GM23338 (cell line): Measurements from ENCODE around the gene HDAC11. TPM values are rescaled to one million over a fixed set of nuclear protein-coding genes. Genes with fewer than 3 reads are reported as not detected.

Experiments
- ATAC-seq: fragments of 200-7000 bp; cut with Tn5 transposase; 3 replicates; pipeline ENCODE4 v1.9.1; 2020
- DNase-seq: peaks from one replicate; pipeline ENCODE4 v3.0.0-alpha.2; 2015; ENCODE audit warnings: low spot score
- H2AFZ ChIP-seq: fragments of 200-600 bp; sonication (generic); 2 replicates; pipeline ENCODE4 v1.8.0; 2016; ENCODE audit warnings: antibody characterized with exemption, mild to moderate bottlenecking, moderate library complexity
- H3F3A ChIP-seq: fragments of 200-600 bp; sonication (generic); replicated peaks from 2 replicates; pipeline ENCODE4 v1.8.0; 2017; ENCODE audit warnings: antibody characterized with exemption, mixed run types, low read depth
- H3K27ac ChIP-seq: fragments of 200-600 bp; sonication (generic); 2 replicates; pipeline ENCODE4 v1.6.1; 2016; ENCODE audit warnings: low read depth
- H3K27me3 ChIP-seq: fragments of 200-600 bp; sonication (generic); 2 replicates; pipeline ENCODE4 v1.8.0; 2016; ENCODE audit warnings: mild to moderate bottlenecking, mixed run types, moderate library complexity; ENCODE audit not compliant: insufficient read depth
- H3K36me3 ChIP-seq: fragments of 200-600 bp; sonication (generic); 2 replicates; pipeline ENCODE4 v1.8.0; 2016; ENCODE audit warnings: mild to moderate bottlenecking; ENCODE audit not compliant: insufficient read depth
- H3K4me1 ChIP-seq: fragments of 200-600 bp; sonication (generic); 2 replicates; pipeline ENCODE4 v1.8.0; 2016; ENCODE audit warnings: mild to moderate bottlenecking, moderate library complexity; ENCODE audit not compliant: insufficient read depth
- H3K4me2 ChIP-seq: fragments of 200-600 bp; sonication (generic); 2 replicates; pipeline ENCODE4 v1.7.1; 2017; ENCODE audit warnings: mixed run types
- H3K4me3 ChIP-seq: fragments of 200-600 bp; sonication (generic); 2 replicates; pipeline ENCODE4 v1.6.1; 2016; ENCODE audit warnings: mixed run types
- H3K79me2 ChIP-seq: fragments of 200-600 bp; sonication (generic); replicated peaks from 2 replicates; pipeline ENCODE4 v1.8.0; 2017; ENCODE audit warnings: mild to moderate bottlenecking; ENCODE audit not compliant: insufficient read depth
- H3K9me2 ChIP-seq: fragments of 200-600 bp; sonication (generic); 2 replicates; pipeline ENCODE4 v1.8.0; 2017; ENCODE audit not compliant: insufficient read depth
- H4K20me1 ChIP-seq: fragments of 200-600 bp; sonication (generic); replicated peaks from 2 replicates; pipeline ENCODE4 v1.8.0; 2017; ENCODE audit warnings: mild to moderate bottlenecking; ENCODE audit not compliant: insufficient read depth
- H3K27ac Mint-ChIP-seq: 2 replicates; pipeline ENCODE4 v1.8.0; 2020; ENCODE audit warnings: inconsistent platforms, mild to moderate bottlenecking, moderate library complexity, mixed read lengths
- H3K27me3 Mint-ChIP-seq: 3 replicates; pipeline ENCODE4 v1.8.0; 2022; ENCODE audit warnings: low read depth, mild to moderate bottlenecking, moderate library complexity, mixed read lengths, inconsistent platforms; ENCODE audit not compliant: insufficient read depth, poor library complexity
- H3K36me3 Mint-ChIP-seq: 3 replicates; pipeline ENCODE4 v1.8.0; 2021; ENCODE audit warnings: low read depth, mild to moderate bottlenecking, inconsistent platforms, moderate library complexity, mixed read lengths
- H3K4me1 Mint-ChIP-seq: 3 replicates; pipeline ENCODE4 v1.8.0; 2020; ENCODE audit warnings: mild to moderate bottlenecking, inconsistent platforms, mixed read lengths
- H3K4me3 Mint-ChIP-seq: 3 replicates; pipeline ENCODE4 v1.8.0; 2021; ENCODE audit warnings: moderate library complexity, mild to moderate bottlenecking, inconsistent platforms, mixed read lengths
- H3K9me3 Mint-ChIP-seq: 3 replicates; pipeline ENCODE4 v1.8.0; 2020; ENCODE audit warnings: moderate library complexity, mild to moderate bottlenecking, inconsistent platforms, mixed read lengths
- EZH2 ChIP-seq: fragments of 200-600 bp; sonication (generic); IDR thresholded peaks from one replicate; pipeline ENCODE4 v1.8.0; 2017; ENCODE audit warnings: antibody characterized with exemption, mild to moderate bottlenecking, low read depth; ENCODE audit not compliant: unreplicated experiment
- EZH2phosphoT487 ChIP-seq: fragments of 200-600 bp; sonication (generic); IDR thresholded peaks from one replicate; pipeline ENCODE4 v1.8.1; 2018; ENCODE audit warnings: antibody characterized with exemption; ENCODE audit not compliant: unreplicated experiment
- JUNB ChIP-seq: IDR thresholded peaks from one replicate; pipeline ENCODE4 v1.6.1; 2016; ENCODE audit warnings: antibody characterized with exemption; ENCODE audit not compliant: unreplicated experiment
- POLR2AphosphoS5 ChIP-seq: IDR thresholded peaks from 2 replicates; pipeline ENCODE4 v1.6.1; 2016; ENCODE audit warnings: antibody characterized with exemption, low read depth
- ZNF331 ChIP-seq: fragments of 250-450 bp; sonication (Bioruptor Pico); IDR thresholded peaks from 2 replicates; pipeline ENCODE4 v1.5.0; 2020; ENCODE audit warnings: low read depth, mild to moderate bottlenecking, moderate library complexity
- polyA plus RNA-seq: library from polyadenylated mRNA; unstranded; fragments of >200 nt; fragmentation: Nextera tagmentation; extraction: Ambion mirVana; gene quantifications from 2 replicates; pipeline ENCODE4 v1.2.1, GENCODE V29; 2016
- total RNA-seq: library from RNA; depleted of rRNA; stranded (reverse); fragments of >200 nt; shearing (Covaris generic); gene quantifications from 2 replicates; pipeline ENCODE4 v1.2.3, GENCODE V29; 2014
- TF ChIP-seq, protein P1 (sequence below): IDR thresholded peaks from one replicate; pipeline ENCODE4 v1.6.1; 2018; ENCODE audit warnings: antibody characterized with exemption; ENCODE audit not compliant: unreplicated experiment
- TF ChIP-seq, protein P2 (sequence below): IDR thresholded peaks from 2 replicates; pipeline ENCODE4 v1.6.1; 2016; ENCODE audit warnings: antibody characterized with exemption
- TF ChIP-seq, protein P3 (sequence below), 2 experiments: fragments of 200-600 bp in 1 of 2; sonication (generic) in 1 of 2; conservative IDR thresholded peaks; 2 replicates each; pipeline versions ENCODE4 v1.5.1 to v1.6.1; 2016 to 2017; ENCODE audit warnings: antibody characterized with exemption in 2 of 2, low read depth in 2 of 2, mild to moderate bottlenecking in 2 of 2, moderate library complexity in 1 of 2

Gene HDAC11
- total and polyA plus RNA-seq, 2 experiments from 2014 or later = 5.4 to 15.8 TPM

DNA sequence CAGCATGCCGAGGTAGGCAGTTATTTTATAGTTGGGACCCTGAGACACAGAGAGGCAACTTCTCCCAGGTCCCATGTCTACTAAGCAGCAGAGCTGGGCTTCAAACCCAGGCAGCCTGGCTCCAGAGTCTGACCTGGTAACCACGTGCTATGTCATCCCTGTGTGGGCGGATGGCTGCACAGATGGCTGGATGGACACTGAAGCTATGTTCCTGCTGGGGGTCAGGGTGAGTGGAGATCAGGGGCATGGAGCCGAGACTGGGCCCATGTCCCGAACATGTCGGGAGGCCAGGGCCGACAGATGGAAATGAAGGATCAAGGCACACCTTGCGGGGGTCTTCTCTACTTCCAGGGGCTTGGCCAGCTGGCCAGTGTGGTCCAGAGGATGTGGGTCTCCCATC is 59.6 kb downstream of the HDAC11 start:
- H2AFZ ChIP-seq = no peak overlapping the region
- peaks cover 6% of the 10 kb centered on the region; the same call in 1 of the 2 replicates for H3K36me3 ChIP-seq
- Mint-ChIP-seq H3K4me1 (peaks cover 15% of the 10 kb centered on the region), H3K36me3 (peaks cover 5% of the 10 kb centered on the region; the same call in 2 of the 3 replicates), H3K4me3 (no peak overlapping the region), H3K27me3 (peaks cover 21% of the 10 kb centered on the region), H3K27ac (no peak overlapping the region), H3K9me3 (peaks cover 23% of the 10 kb centered on the region)
- no peaks in the 10 kb centered on the region for H3K9me2 ChIP-seq
- H3F3A ChIP-seq = no peaks in the 10 kb centered on the region
- no peak overlapping the region for H3K4me3 ChIP-seq
- no peaks in the 10 kb centered on the region for H3K27me3 ChIP-seq
- no peaks in the 10 kb centered on the region for H3K79me2 ChIP-seq
- no peak overlapping the region for H3K27ac ChIP-seq
- no peak for TF ChIP-seq ZNF331 (CRISPR knock-in tag)
- TF ChIP-seq JUNB = no peak
- TF ChIP-seq EZH2 = no peak
- TF ChIP-seq, protein P1, sequence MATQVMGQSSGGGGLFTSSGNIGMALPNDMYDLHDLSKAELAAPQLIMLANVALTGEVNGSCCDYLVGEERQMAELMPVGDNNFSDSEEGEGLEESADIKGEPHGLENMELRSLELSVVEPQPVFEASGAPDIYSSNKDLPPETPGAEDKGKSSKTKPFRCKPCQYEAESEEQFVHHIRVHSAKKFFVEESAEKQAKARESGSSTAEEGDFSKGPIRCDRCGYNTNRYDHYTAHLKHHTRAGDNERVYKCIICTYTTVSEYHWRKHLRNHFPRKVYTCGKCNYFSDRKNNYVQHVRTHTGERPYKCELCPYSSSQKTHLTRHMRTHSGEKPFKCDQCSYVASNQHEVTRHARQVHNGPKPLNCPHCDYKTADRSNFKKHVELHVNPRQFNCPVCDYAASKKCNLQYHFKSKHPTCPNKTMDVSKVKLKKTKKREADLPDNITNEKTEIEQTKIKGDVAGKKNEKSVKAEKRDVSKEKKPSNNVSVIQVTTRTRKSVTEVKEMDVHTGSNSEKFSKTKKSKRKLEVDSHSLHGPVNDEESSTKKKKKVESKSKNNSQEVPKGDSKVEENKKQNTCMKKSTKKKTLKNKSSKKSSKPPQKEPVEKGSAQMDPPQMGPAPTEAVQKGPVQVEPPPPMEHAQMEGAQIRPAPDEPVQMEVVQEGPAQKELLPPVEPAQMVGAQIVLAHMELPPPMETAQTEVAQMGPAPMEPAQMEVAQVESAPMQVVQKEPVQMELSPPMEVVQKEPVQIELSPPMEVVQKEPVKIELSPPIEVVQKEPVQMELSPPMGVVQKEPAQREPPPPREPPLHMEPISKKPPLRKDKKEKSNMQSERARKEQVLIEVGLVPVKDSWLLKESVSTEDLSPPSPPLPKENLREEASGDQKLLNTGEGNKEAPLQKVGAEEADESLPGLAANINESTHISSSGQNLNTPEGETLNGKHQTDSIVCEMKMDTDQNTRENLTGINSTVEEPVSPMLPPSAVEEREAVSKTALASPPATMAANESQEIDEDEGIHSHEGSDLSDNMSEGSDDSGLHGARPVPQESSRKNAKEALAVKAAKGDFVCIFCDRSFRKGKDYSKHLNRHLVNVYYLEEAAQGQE = no peak
- TF ChIP-seq, protein P2, sequence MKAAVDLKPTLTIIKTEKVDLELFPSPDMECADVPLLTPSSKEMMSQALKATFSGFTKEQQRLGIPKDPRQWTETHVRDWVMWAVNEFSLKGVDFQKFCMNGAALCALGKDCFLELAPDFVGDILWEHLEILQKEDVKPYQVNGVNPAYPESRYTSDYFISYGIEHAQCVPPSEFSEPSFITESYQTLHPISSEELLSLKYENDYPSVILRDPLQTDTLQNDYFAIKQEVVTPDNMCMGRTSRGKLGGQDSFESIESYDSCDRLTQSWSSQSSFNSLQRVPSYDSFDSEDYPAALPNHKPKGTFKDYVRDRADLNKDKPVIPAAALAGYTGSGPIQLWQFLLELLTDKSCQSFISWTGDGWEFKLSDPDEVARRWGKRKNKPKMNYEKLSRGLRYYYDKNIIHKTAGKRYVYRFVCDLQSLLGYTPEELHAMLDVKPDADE = no peak
- TF ChIP-seq POLR2AphosphoS5 = no peak
- H3K4me1 ChIP-seq = peaks cover 9% of the 10 kb centered on the region; the same call in 1 of the 2 replicates
- ATAC-seq (no peak), DNase-seq (no peak)
- H3K4me2 ChIP-seq = no peak overlapping the region
- no peaks in the 10 kb centered on the region for H4K20me1 ChIP-seq

DNA sequence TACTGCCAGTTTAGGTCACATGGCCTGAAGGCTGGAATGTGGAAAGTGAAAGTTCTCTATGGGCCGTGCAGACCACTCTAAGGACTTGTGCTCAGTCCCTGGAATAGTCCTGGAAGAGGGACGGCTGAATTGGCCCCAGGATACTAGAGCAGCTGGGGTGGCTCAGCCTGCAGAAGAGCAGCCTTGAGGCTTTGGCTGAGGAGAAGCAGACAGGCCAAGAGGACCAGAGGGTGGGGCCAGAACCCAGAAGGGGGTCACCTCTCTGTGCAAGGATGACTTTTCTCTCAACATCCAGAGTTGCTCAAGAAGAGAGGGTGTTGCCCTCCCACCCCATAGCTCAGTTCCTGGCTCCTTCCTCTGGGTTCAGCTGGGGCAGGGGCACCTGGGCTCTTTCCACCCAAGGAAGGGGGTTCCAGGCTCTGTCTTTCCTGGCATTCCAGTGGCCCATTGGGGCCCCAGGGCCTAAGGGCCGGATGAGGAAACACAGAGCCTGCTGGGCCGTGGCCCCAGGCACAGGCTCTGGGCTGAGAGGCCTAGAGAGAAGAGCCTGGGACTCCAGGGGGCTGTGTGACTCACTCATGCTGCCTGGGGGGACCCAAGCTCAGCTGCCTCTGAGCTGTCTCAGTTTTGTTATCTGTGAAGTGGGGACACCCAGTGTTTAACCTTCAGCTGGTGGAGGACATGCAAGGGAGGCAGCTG is 60.3 kb downstream of the HDAC11 start:
- Histone ChIP-seq H3K4me3 (no peak overlapping the region), H3K36me3 (peaks cover 6% of the 10 kb centered on the region; the same call in 1 of the 2 replicates), H3K4me1 (peaks cover 9% of the 10 kb centered on the region; the same call in 1 of the 2 replicates), H3K27me3 (no peaks in the 10 kb centered on the region), H4K20me1 (no peaks in the 10 kb centered on the region), H3K9me2 (no peaks in the 10 kb centered on the region), H3K79me2 (no peaks in the 10 kb centered on the region), H3K4me2 (no peak overlapping the region), H2AFZ (no peak overlapping the region), H3F3A (no peaks in the 10 kb centered on the region), H3K27ac (no peak overlapping the region)
- ATAC-seq = no peak
- Mint-ChIP-seq H3K4me3 (no peak overlapping the region), H3K27ac (no peak overlapping the region), H3K27me3 (peaks cover 18% of the 10 kb centered on the region), H3K4me1 (peaks cover 17% of the 10 kb centered on the region), H3K36me3 (peaks cover 5% of the 10 kb centered on the region; the same call in 2 of the 3 replicates), H3K9me3 (peaks cover 23% of the 10 kb centered on the region)
- TF ChIP-seq EZH2phosphoT487 = no peak
- TF ChIP-seq EZH2 = no peak
- TF ChIP-seq JUNB = no peak
- TF ChIP-seq, protein P3, sequence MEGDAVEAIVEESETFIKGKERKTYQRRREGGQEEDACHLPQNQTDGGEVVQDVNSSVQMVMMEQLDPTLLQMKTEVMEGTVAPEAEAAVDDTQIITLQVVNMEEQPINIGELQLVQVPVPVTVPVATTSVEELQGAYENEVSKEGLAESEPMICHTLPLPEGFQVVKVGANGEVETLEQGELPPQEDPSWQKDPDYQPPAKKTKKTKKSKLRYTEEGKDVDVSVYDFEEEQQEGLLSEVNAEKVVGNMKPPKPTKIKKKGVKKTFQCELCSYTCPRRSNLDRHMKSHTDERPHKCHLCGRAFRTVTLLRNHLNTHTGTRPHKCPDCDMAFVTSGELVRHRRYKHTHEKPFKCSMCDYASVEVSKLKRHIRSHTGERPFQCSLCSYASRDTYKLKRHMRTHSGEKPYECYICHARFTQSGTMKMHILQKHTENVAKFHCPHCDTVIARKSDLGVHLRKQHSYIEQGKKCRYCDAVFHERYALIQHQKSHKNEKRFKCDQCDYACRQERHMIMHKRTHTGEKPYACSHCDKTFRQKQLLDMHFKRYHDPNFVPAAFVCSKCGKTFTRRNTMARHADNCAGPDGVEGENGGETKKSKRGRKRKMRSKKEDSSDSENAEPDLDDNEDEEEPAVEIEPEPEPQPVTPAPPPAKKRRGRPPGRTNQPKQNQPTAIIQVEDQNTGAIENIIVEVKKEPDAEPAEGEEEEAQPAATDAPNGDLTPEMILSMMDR (conservative IDR thresholded peaks at IDR 0.05; ENCODE audit: low read depth in 2 of 2) = no peak
- no peak for DNase-seq
